Measurements from ENCODE around the gene RALGPS2. TPM values are rescaled to one million over a fixed set of nuclear protein-coding genes. Genes with fewer than 3 reads are reported as not detected.

RALGPS2 gene
- total RNA-seq, 1 donor from 2014 or later = 78.7 TPM

GRCh38 chr1:178960482-178961240 is 235.6 kb downstream of the RALGPS2 start:
- Histone ChIP-seq H3K36me3 (no peaks in the 10 kb centered on the region), H3F3A (ENCODE audit: low read depth) (no peaks in the 10 kb centered on the region), H3K9ac (no peak overlapping the region), H3K4me2 (no peak overlapping the region), H4K20me1 (ENCODE audit: low read depth) (no peaks in the 10 kb centered on the region), H3K27ac (no peak overlapping the region), H2AFZ (replicated peaks) (no peak overlapping the region), H3K79me2 (ENCODE audit: low read depth) (no peaks in the 10 kb centered on the region), H3K4me1 (no peaks in the 10 kb centered on the region), H3K9me3 (ENCODE audit: low read depth) (no peaks in the 10 kb centered on the region), H3K27me3 (no peaks in the 10 kb centered on the region), H3K4me3 (no peak overlapping the region)
- H3K27me3 Mint-ChIP-seq (ENCODE audit: insufficient read depth, low read depth) = peaks cover 7% of the 10 kb centered on the region
- H3K9me3 Mint-ChIP-seq = peaks cover 5% of the 10 kb centered on the region
- H3K36me3 Mint-ChIP-seq = no peaks in the 10 kb centered on the region
- TF ChIP-seq EZH2phosphoT487 (IDR thresholded peaks at IDR 0.05) (no peak), CTCF (IDR thresholded peaks at IDR 0.05) (no peak), EZH2 (IDR thresholded peaks at IDR 0.05) (no peak)
- no peak overlapping the region for H3K27ac Mint-ChIP-seq
- no peak overlapping the region for H3K4me3 Mint-ChIP-seq
- peaks cover 6% of the 10 kb centered on the region for H3K4me1 Mint-ChIP-seq
- DNase-seq (ENCODE audit: low spot score) = no peak

GRCh38 chr1:178961331-178961730 is 236.3 kb downstream of the RALGPS2 start:
- Mint-ChIP-seq H3K4me1 (peaks cover 6% of the 10 kb centered on the region), H3K27ac (no peak overlapping the region), H3K36me3 (no peaks in the 10 kb centered on the region), H3K27me3 (ENCODE audit: insufficient read depth, low read depth) (peaks cover 5% of the 10 kb centered on the region), H3K9me3 (peaks cover 5% of the 10 kb centered on the region), H3K4me3 (no peak overlapping the region)
- Histone ChIP-seq H3K36me3 (no peaks in the 10 kb centered on the region), H3K27me3 (no peaks in the 10 kb centered on the region), H3K79me2 (ENCODE audit: low read depth) (no peaks in the 10 kb centered on the region), H2AFZ (replicated peaks) (no peak overlapping the region), H3K27ac (no peak overlapping the region), H3K4me1 (no peaks in the 10 kb centered on the region), H3K4me2 (no peak overlapping the region), H3K4me3 (no peak overlapping the region), H4K20me1 (ENCODE audit: low read depth) (no peaks in the 10 kb centered on the region), H3F3A (ENCODE audit: low read depth) (no peaks in the 10 kb centered on the region), H3K9ac (no peak overlapping the region), H3K9me3 (ENCODE audit: low read depth) (no peaks in the 10 kb centered on the region)
- TF ChIP-seq EZH2 (IDR thresholded peaks at IDR 0.05) (no peak), EZH2phosphoT487 (IDR thresholded peaks at IDR 0.05) (no peak), CTCF (IDR thresholded peaks at IDR 0.05) (no peak)
- no peak for DNase-seq (ENCODE audit: low spot score)

DNA sequence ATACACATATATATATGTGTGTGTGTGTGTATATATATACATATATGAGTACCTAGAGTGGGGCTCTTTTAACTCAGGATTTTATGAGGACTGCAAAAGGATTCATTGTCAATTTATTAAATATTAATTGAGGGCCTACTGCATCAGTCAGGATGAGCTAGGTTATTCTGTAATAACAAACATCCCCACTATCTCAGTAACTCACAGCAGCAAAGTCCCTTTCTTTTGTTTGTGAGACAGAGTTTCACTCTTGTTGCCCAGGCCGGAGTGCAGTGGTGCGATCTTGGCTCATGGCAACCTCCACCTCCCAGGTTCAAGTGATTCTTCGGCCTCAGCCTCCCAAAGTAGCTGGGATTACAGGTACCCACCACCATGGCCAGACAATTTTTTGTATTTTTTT is 236.8 kb downstream of the RALGPS2 start:
- TF ChIP-seq CTCF (IDR thresholded peaks at IDR 0.05) = no peak
- no peak for TF ChIP-seq EZH2 (IDR thresholded peaks at IDR 0.05)
- no peak for TF ChIP-seq EZH2phosphoT487 (IDR thresholded peaks at IDR 0.05)
- H3K36me3 ChIP-seq = no peaks in the 10 kb centered on the region
- Mint-ChIP-seq H3K36me3 (no peaks in the 10 kb centered on the region), H3K27me3 (ENCODE audit: insufficient read depth, low read depth) (peaks cover 5% of the 10 kb centered on the region), H3K4me3 (no peak overlapping the region), H3K9me3 (peaks cover 5% of the 10 kb centered on the region), H3K4me1 (peaks cover 6% of the 10 kb centered on the region), H3K27ac (no peak overlapping the region)
- no peaks in the 10 kb centered on the region for H3F3A ChIP-seq (ENCODE audit: low read depth)
- H3K9ac ChIP-seq = no peak overlapping the region
- no peaks in the 10 kb centered on the region for H3K4me1 ChIP-seq
- H4K20me1 ChIP-seq (ENCODE audit: low read depth) = no peaks in the 10 kb centered on the region
- H3K27ac ChIP-seq = no peak overlapping the region
- no peak for DNase-seq (ENCODE audit: low spot score)
- H2AFZ ChIP-seq (replicated peaks) = no peak overlapping the region
- no peak overlapping the region for H3K4me2 ChIP-seq
- no peaks in the 10 kb centered on the region for H3K9me3 ChIP-seq (ENCODE audit: low read depth)
- H3K79me2 ChIP-seq (ENCODE audit: low read depth) = no peaks in the 10 kb centered on the region
- H3K27me3 ChIP-seq = no peaks in the 10 kb centered on the region
- no peak overlapping the region for H3K4me3 ChIP-seq

Data from neural progenitor cell (in vitro differentiated cells).